ENCODE results near the gene PROCR.
"Not testable (repeated sequence)": the region's sequence is repeated elsewhere in the genome, so short reads cannot be mapped to it uniquely, and the experiment has no call there.

PROCR gene

DNA sequence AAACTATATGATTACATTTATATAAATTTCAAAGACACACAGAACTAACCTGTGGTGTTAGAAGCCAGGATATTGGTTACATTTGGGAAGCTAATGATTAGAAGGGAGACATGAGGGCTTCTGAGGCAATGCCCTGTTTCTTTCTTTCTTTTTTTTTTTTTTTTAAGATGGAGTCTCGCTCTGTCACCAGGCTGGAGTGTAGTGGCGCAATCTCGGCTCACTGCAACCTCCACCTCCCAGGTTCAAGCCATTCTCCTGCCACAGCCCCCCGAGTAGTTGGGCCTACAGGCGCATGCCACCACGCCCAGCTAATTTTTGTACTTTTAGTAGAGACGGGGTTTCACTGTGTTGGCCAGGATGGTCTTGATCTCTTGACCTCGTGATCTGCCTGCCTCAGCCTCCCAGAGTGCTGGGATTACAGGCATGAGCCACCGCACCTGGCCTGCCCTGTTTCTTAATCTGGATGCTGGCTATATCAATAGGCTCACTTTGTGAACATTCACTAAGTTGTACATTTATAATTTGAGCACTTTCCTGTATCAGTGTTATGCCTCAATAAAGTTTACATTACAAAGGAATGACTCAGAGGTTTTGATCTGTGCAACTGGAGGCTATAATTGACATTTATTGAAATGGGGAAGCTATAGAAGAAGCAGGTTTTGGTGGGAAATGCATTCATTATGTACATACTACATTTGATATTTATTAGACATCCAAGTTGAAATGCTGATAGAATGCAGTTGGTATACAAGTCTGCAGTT is 21.3 kb downstream of the PROCR start:
- not testable (repeated sequence) for DNase-seq (ENCODE audit: low read depth)

DNA sequence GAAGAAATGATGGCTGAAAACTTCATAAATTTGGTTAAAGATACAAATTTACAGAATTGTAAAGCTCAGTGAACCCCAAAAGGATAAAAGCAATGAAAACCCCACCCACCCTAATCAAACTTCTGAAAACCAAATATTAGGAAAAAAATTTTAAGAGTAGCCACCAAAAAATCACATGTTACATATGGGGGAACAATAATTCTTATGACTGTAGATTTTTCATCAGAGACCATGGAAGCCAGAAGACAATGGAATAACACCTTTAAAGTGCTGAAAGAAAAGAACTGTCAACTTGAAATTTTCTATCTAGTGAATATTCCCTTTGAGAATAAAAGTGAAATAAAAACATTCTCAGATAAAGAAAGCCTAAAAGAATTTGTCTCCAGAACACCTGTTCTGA is 24.4 kb downstream of the PROCR start:
- DNase-seq (ENCODE audit: low read depth), result no peak

DNA sequence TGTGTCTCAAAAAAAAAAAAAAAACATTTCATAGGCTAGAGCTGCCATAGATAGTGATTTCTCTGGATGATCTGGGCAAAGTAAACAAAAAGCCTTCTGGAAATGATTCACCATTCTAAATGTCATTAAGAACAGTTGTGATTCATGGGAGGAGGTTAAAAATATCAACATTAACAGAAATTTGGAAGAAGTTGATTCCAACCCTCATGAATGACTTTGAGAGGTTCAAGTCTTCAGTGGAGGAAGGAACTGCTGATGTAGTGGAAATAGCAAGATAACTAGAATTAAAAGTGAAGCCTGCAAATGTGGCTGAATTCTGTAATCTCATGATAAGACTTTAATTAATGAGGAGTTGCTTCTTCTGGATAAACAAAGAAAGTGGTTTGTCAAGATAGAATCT is 27.9 kb downstream of the PROCR start:
- no peak for DNase-seq (ENCODE audit: low read depth)

DNA sequence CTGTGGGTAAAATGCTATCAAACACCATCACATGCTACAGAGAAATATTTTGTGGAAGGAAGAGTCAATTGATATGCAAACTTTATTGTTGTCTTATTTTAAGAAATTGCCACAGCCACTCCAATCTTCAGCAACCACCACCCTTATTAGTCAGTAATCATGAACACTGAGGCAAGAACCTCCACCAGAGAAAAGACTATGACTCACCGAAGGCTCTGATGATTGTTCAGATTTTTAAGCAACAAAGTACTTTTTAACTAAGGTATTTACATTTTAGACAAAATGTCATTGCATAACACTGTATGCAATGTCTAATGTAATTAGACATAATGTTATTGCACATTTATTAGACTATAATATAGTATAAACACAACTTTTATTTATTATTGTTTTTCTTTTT is 28.4 kb downstream of the PROCR start:
- DNase-seq (ENCODE audit: low read depth), result no peak

DNA sequence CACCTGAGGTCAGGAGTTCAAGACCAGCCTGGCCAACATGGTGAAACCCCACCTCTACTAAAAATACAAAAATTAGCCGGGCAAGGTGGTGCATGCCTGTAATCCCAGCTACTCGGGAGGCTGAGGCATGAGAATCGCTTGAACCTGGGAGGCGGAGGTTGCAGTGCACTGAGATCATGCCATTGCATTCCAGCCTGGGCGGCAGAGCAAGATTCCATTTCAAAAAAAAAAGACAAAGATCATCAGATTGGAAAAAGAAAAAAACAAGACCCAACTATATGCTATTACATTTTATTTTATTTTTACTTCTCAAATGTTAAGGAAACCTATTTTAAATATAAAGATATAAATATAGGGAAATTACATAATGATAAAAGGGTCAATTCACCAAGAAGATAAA is 29.6 kb downstream of the PROCR start:
- not testable (repeated sequence) for DNase-seq (ENCODE audit: low read depth)

DNA sequence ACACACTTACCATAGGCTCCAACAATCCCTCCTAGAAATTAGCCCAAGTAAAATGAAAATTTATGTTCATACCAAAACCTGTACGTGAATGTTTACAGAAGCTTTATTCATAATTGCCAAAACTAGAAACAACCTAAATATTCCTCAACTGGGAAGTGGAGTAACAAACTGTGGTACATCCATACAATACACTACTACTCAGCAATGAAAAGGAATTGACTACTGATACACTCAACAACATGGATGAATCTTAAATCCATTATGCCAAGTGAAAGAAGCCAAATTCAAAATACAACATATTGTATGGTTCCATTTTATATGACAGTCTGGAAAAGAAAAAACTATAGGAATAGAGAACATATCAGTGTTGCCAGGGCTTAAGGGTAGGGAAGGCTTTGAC is 34.9 kb downstream of the PROCR start:
- no peak for DNase-seq (ENCODE audit: low read depth)

DNA sequence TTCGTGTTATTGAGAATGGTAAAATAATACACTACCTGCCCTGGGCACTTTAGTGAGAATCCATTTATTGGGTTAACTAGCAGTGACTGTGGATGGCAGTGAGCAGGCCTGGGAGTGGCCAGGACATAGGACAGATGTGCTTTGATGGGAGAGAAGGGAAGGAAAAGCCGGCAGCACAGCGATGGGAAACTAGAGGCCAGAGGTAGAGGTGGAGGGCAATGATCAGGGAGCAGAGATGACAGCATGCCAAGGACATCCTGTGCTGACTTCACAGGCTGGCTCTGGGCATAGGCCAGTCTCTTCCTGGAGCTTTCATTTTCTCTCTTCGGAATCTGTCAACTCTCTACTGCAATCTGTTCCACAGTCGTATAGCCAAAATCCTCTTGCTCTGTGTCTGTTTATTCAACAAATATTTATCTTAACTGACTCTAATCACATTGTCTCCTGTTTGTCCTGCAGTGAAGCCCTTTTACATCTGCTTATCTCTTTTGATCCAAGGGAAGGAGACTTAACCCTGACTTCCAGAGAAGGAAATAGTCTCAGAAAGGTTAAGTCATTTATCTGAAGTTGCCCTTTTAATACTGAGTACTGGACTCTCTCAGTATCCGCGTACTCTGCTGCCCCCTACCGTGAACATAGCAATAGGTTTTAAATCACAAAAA is 36.2 kb downstream of the PROCR start:
- DNase-seq (ENCODE audit: low read depth), result peak; percentile 58

DNA sequence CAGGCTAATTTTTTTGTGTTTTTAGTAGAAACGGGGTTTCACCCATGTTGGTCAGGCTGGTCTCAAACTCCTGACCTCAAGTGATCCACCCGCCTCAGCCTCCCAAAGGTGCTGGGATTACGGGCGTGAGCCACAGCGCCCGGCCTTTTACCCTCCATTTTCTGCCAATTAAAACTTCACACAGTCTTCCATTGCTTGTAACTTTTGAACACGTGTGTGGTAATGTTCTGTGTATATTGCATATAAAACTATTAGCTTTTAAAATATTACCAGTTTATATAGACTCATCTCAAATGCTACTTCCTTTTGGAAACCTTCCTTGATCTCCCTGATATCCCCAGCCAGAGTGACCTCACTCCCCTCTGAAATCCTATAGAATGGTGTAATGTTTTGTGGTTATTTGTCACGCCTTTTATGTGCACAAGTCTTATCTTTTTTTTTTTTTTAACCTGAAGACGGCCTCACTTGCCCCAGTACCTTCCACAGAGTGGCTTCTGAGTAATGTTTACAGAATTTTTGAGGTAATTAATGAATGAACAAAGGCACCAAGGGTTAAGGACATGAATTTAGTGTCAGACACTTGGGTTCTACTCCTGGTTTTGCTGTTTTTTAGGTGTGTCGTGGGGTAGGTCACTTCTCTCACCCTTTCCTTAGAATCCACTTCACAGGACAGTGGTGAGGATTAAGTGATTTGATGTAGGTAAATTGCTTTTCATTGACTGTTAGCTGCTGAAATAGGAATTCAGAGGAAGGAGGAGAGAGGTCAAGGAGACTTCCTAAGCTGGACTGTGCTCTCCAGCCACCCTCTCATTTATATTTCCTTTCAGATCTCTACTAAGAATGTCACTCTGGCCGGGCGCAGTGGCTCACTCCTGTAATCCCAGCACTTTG is 43.4 kb downstream of the PROCR start:
- DNase-seq (ENCODE audit: low read depth), result no peak

DNA sequence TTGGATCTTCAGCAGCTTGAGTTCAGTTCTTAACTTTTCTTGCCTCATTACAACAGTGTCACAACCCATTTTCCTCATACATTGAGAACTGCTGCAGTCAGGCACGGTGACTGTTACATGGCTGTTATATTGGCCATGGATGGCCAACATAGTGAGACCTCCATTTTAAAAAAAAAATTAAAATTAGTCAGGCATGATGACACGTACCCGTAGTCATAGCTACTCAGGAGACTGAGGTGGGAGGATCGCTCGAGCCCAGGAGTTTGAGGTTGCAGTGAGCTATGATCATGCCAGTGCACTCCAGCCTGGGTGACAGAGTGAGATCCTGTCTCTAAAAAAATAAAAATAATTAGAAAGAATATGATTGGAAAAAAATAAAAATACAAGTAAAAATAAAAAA is 44.7 kb downstream of the PROCR start:
- no peak for DNase-seq (ENCODE audit: low read depth)

DNA sequence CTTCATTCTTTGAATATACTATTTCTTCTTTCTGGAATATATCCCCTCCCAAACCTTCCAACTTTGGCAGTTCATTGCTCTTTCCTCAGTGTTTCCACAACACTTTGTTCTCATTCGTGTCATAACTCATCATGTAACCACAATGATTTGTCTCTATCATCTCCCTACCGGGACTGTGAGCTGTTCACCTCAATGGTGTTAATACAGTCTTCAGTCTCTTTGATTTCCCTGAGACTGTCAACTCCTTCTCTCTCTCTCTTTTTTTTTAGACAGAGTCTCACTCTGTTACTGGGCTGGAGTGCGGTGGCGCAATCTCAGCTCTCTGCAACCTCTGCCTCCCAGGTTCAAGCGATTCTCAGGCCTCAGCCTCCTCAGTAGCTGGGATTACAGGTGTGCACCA is 52.1 kb downstream of the PROCR start:
- DNase-seq (ENCODE audit: low read depth), result no peak

DNA sequence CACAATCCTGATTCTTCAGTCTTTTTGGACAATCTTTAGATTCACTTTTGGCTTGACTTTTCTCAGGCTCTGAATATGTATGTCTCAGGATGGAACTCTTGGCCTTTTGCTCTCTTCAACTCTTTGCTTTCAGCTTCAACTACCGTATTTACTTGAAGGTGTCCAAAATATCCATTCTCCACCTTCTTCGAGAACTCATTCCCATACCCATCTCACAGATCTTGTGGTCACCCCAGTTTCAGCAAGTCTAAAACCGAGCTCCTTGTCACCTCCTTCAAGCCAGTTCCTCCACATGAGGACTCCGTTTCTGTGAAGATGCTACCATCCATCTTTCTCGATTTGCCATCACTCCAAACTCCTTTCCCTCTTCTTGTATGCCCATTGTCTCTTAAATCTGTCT is 52.7 kb downstream of the PROCR start:
- no peak for DNase-seq (ENCODE audit: low read depth)

DNA sequence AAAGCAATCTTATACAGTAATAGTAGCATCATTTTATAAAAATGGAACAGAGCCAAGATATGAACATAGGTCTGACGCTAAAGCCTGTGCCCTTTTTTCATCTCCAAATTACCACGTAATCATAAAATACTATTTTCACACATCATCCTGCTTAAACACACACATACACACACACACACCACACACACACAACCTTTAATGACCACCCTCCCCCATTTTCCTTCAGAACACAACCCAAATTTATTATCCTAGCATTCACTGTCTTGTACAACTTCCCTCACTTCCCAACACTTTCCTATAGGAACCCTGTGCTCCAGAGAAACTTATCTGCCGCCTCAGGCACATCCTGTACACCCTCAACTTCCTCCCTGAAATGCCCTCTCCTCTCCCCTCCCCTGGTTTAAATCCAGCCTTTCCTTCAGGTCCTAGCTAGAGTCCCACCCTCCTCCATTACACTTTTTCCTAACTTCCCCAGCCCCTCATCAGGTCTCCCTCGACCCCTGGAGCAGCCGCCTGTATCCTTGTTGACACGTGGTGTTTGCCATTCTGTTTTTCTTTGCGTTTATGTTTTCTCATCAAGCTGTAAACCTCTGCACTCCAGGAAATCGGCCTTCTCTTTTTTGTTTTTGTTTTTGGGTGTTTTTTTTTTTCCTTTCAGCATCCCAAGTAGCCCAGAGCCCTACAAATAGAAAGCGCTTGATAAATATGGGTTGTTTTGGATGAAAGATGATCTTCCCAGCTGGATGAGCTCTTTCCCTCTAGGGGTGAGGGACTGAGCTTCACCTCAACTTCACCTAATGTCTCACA is 53.6 kb downstream of the PROCR start:
- no peak for DNase-seq (ENCODE audit: low read depth)

DNA sequence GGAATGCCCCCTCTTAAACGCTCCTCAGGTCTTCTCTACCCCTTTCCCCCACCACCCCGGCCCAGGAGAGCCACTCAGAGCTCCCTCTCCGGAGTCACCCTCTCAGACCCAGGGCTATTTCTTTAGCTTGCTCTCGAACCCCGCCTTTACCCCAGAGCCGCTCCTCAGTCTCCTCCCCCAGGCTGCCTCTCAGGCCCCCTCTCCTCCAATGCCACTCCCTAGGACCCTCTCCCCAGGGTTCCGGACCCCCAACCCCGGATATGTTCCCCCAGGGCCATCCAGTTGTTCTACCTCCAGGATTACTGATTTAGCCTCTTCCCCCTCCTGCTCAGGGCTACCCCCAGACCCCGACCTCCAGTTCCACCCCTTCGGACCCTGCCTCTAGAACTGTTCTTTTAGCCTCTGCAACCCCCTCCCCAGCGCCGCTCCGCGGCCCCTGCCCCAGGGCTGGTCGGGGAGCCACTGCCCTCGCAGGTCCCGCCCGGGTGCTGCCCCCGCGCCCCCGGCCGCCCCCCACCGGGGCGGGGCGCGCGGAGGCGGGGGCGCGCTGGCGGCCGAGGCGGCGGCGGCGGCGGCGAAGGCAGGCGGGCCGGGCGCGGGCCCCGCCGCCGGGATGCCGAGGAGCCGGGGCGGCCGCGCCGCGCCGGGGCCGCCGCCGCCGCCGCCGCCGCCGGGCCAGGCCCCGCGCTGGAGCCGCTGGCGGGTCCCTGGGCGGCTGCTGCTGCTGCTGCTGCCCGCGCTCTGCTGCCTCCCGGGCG is 54.4 kb downstream of the PROCR start, which contains the start of gene MMP24:
TSS of gene MMP24 (plus strand) at position 565 of the 758 bp plus-strand sequence. CDS start at position 614, 49 bp downstream.
- DNase-seq (ENCODE audit: low read depth), result no peak

Measured in activated T-helper 9 cell treated with anti-CD3 and anti-CD28 coated beads, Interleukin-2, amount 50 U/mL, for 16 hours (primary cell).